K562 (cell line): ENCODE measurements around the gene POLN. TPM values are rescaled to one million over a fixed set of nuclear protein-coding genes. Genes with fewer than 3 reads are reported as not detected.

Source experiments
- ARID1B ChIP-seq: fragments of 450-650 bp; IDR thresholded peaks from 2 replicates; pipeline ENCODE4 v1.6.1; 2016; ENCODE audit warnings: antibody characterized with exemption, mild to moderate bottlenecking, inconsistent platforms
- NFATC3 ChIP-seq: fragments of 450-650 bp; IDR thresholded peaks from 2 replicates; pipeline ENCODE4 v1.6.1; 2017; ENCODE audit warnings: mild to moderate bottlenecking
- NFYB ChIP-seq: IDR thresholded peaks from 2 replicates; pipeline ENCODE4 v1.6.1; 2011; ENCODE audit warnings: mild to moderate bottlenecking, moderate library complexity; ENCODE audit not compliant: insufficient read length; ENCODE audit errors: extremely low read depth
- SRSF9 ChIP-seq: fragments of 200-400 bp; formaldehyde crosslinking; IDR thresholded peaks from 2 replicates; pipeline ENCODE4 v1.6.1; 2017; ENCODE audit warnings: low read depth, low read length, borderline replicate concordance
- TEAD2 ChIP-seq: fragments of 450-650 bp; IDR thresholded peaks from 2 replicates; pipeline ENCODE4 v1.6.1; 2016; ENCODE audit warnings: missing genetic modification characterization, control low read depth, missing compliant biosample characterization
- XRCC5 ChIP-seq: fragments of 200-400 bp; formaldehyde crosslinking; IDR thresholded peaks from 2 replicates; pipeline ENCODE4 v1.6.1; 2017; ENCODE audit warnings: low read depth, mild to moderate bottlenecking, low read length
- polyA plus RNA-seq, 8 experiments: library from polyadenylated mRNA; depleted of rRNA in 4 of 8; stranded (reverse) in 5 of 8; unstranded in 3 of 8; fragments of >200 nt; fragmentation: Nextera tagmentation in 2 of 8; fragmentation: Illumina TruSeq in 1 of 8; extraction: Ambion mirVana in 2 of 8; extraction: Trizol in 1 of 8; gene quantifications; 2 replicates each; pipeline versions ENCODE4 v1.2.1 to v1.2.3, GENCODE V29; 2011 to 2014; ENCODE audit warnings: inconsistent platforms in 1 of 8, missing spikeins in 1 of 8
- total RNA-seq, 7 experiments: library from RNA; depleted of rRNA in 6 of 7; stranded (reverse); fragments of >200 nt in 6 of 7; fragmentation: Illumina TruSeq in 2 of 7; extraction: Trizol in 2 of 7; gene quantifications; 2 replicates each; pipeline versions ENCODE4 v1.2.1 to v1.2.3, GENCODE V29; 2011 to 2021; ENCODE audit warnings: low replicate concordance in 1 of 7
- TF ChIP-seq, protein P1 (sequence below), 2 experiments: fragments of 450-650 bp; IDR thresholded peaks; 2 replicates each; pipeline ENCODE4 v1.6.1; 2016; ENCODE audit warnings: mild to moderate bottlenecking in 2 of 2, borderline replicate concordance in 1 of 2, low read depth in 1 of 2, moderate library complexity in 1 of 2

Gene POLN
- total and polyA plus RNA-seq, 9 of the 15 experiments (the other 6 are each of a cell fraction or from before 2014, with no cell fraction given), result 0.08 to 0.91 (median 0.32) TPM

DNA sequence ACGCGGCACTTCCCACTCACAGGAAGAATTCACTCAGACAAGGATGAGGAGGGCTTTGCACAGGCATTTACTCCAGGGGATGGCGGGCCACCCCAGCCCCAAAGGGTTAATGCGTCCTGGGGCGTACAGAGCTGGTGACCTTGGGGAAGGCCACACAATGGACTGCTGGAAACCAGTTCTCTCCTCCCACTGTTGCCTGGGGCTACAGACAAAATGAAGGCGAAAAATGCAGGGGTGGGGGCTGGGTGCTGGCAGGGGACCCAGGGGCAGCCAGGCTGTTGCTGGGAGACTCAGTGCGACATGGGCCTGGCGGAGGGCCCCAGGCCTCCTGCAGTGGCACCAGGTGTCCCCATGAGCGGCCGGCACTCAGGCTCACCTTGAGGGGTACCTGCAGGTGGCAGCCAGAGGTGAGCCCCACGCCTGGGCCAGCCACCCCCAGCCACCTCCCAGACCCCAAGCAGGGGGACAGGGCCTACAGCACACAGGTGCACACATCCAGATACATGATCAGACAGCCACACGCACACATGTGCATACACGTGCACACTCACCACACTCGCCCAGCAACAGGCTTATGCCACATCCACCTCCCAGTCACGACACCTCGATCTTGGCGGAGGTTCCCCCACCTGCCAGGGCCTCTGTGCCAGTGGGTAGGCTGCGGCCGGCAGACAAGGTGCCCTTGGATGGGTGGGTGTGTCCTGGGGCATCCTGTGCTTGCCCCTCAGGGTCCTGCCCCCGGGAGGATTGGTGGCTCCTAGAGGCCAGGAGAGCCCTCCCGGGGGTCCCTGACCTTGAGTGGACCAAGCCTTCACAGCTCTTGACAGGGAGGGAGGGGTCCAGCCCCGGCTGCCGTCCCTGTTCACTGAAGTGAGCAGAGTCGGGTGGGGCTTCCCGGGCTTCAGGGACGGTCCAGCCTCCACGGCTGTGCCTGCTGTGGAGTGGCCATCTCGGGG lies 169.7 kb downstream of the POLN start (continued):
- TF ChIP-seq, protein P1, sequence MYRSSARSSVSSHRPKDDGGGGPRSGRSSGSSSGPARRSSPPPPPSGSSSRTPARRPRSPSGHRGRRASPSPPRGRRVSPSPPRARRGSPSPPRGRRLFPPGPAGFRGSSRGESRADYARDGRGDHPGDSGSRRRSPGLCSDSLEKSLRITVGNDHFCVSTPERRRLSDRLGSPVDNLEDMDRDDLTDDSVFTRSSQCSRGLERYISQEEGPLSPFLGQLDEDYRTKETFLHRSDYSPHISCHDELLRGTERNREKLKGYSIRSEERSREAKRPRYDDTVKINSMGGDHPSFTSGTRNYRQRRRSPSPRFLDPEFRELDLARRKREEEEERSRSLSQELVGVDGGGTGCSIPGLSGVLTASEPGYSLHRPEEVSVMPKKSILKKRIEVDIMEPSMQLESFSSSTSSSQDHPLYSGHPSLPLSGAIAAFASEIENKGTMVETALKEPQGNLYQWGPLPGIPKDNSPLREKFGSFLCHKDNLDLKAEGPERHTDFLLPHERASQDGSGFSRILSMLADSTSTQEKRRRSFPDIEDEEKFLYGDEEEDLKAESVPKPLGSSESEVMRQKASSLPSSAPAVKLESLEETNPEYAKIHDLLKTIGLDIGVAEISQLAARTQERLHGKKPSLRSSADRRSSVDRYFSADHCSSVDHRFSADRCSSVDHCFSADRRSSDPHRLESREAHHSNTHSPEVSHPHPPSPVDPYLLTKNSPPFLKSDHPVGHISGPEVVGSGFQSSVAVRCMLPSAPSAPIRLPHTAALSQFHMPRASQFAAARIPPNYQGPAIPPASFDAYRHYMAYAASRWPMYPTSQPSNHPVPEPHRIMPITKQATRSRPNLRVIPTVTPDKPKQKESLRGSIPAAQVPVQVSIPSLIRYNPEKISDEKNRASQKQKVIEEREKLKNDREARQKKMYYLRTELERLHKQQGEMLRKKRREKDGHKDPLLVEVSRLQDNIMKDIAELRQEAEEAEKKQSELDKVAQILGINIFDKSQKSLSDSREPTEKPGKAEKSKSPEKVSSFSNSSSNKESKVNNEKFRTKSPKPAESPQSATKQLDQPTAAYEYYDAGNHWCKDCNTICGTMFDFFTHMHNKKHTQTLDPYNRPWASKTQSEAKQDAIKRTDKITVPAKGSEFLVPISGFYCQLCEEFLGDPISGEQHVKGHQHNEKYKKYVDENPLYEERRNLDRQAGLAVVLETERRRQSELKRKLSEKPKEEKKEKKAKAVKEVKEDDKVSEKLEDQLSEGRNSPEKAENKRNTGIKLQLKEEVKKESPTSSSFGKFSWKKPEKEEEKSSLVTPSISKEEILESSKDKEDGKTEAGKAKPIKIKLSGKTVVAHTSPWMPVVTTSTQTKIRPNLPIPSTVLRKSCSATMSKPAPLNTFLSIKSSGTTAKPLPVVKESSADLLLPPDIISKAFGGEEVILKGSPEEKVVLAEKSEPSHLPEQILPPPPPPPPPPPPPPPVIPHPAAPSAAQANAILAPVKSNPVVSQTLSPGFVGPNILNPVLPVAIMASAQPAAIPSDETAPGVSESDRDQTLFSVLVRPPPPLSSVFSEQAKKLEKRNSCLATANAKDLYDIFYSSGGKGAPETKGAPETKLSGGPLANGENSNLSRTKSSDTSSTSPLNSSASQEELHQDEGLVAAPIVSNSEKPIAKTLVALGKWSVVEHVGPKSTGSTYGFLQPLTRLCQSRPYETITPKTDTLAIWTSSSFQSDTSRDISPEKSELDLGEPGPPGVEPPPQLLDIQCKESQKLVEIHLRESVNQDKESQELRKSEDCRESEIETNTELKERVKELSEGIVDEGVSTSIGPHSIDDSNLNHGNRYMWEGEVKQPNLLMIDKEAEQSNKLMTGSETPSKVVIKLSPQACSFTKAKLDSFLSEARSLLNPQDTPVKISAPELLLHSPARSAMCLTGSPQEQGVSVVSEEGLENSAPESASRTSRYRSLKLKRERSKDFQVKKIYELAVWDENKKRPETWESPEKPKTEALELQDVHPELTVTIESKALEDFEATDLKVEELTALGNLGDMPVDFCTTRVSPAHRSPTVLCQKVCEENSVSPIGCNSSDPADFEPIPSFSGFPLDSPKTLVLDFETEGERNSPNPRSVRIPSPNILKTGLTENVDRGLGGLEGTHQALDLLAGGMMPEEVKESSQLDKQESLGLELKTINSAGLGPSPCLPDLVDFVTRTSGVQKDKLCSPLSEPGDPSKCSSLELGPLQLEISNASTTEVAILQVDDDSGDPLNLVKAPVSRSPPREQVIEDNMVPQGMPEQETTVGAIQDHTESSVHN (IDR thresholded peaks at IDR 0.05; ENCODE audit: borderline replicate concordance in 1 of 2, low read depth in 1 of 2), result no peak
- no peak for TF ChIP-seq ARID1B
- TF ChIP-seq NFYB, result no peak
- TF ChIP-seq NFATC3, result no peak
- no peak for TF ChIP-seq SRSF9
- TF ChIP-seq TEAD2 (tag), result no peak
- TF ChIP-seq XRCC5, result no peak
